ENCODE results near the gene GUCY2C. TPM values are rescaled to one million over a fixed set of nuclear protein-coding genes. Genes with fewer than 3 reads are reported as not detected.

Gene GUCY2C
- total and polyA plus RNA-seq, 2 donors (not counting 1 experiment from before 2014, with no cell fraction given), result 0.28 to 0.37 TPM

DNA sequence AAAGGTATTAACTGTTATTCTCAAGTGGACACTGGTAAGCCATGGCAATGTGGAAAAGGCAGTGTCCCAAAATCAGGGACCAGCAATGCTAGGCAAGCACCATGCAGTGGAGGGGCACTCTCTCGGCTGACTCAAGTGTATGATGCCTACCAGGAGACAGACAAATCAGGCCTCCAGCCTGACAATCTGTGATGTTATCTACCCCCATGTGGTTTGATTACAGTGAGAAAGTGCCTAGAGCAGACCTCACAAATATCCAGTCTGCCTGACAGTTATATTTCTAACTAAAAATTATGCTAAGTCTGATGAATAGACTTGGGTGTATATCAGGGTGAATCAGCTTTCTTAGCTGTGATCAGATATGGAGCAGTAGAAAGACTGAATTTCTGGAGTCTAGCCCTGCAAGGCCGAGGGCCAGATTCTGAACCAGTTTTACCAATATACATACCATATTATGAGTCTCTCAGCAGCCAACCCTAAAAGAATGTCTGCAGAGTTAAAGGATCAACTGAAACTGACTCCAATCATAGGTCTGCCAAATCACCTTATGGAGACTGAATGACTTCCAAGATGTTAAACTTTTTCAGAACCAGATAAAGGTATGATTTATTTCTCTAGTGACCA lies 132.0 kb downstream of the GUCY2C start:
- Histone ChIP-seq H3K36me3 (replicated peaks in 1 of 2; ENCODE audit: control extremely low read depth in 1 of 2, control insufficient read depth in 1 of 2, extremely low read depth in 1 of 2, insufficient read depth in 2 of 2, low read length in 1 of 2) (no peaks in the 10 kb centered on the region), H3K27ac (ENCODE audit: low read length in 2 of 2) (no peak overlapping the region), H3K4me3 (ENCODE audit: control extremely low read depth in 1 of 5, extremely low read depth in 1 of 5, insufficient read depth in 1 of 5, low read depth in 2 of 5, low read length in 4 of 5) (no peak overlapping the region), H3K4me1 (ENCODE audit: control insufficient read depth in 2 of 2, insufficient read depth in 2 of 2, low read length in 2 of 2) (peaks cover 9 to 16% of the 10 kb centered on the region in 2 donors), H3K4me2 (replicated peaks; ENCODE audit: low read depth, low read length, poor library complexity, severe bottlenecking) (no peak overlapping the region), H3K27me3 (replicated peaks in 1 of 4; ENCODE audit: control extremely low read depth in 1 of 4, control insufficient read depth in 3 of 4, insufficient read depth in 4 of 4, low read length in 3 of 4) (peaks cover 0 to 21% (median 3%) of the 10 kb centered on the region in 4 experiments), H3K9ac (ENCODE audit: low read length) (no peak overlapping the region), H3K79me2 (ENCODE audit: control insufficient read depth, insufficient read depth, low read length) (no peaks in the 10 kb centered on the region), H3K9me3 (ENCODE audit: control extremely low read depth in 1 of 3, control insufficient read depth in 2 of 3, insufficient read depth in 1 of 3, low read length in 2 of 3) (peaks cover 0 to 5% (median 0%) of the 10 kb centered on the region in 3 donors), H4K20me1 (ENCODE audit: control insufficient read depth, insufficient read depth, low read length, poor library complexity, severe bottlenecking) (no peaks in the 10 kb centered on the region), H2AFZ (ENCODE audit: insufficient read depth, low read depth, low read length, poor library complexity, severe bottlenecking) (no peak overlapping the region)
- no CpG with 5 or more reads among the region's 2 CpGs for WGBS (ENCODE audit: insufficient coverage)
- Mint-ChIP-seq H3K9me3 (ENCODE audit: insufficient read depth) (no peaks in the 10 kb centered on the region), H3K27me3 (peaks cover 21% of the 10 kb centered on the region), H3K27ac (no peak overlapping the region), H3K4me1 (peaks cover 14% of the 10 kb centered on the region), H3K4me3 (no peak overlapping the region)
- ATAC-seq (ENCODE audit: low read depth) (no peak), DNase-seq (no peak)
- no peak for TF ChIP-seq CTCF (IDR thresholded peaks at IDR 0.05)
- TF ChIP-seq EZH2 (IDR thresholded peaks at IDR 0.05; ENCODE audit: borderline replicate concordance, insufficient read depth, low read depth, low read length, poor library complexity, severe bottlenecking), result no peak
- intact Hi-C loops (cut with micrococcal nuclease), result no loop called here
- ChIA-PET POLR2A (interaction anchor here (0.7 kb wide), 1 partner anchor 283 kb away, joined by 4 read pairs; no protein-coding TSS in a partner anchor), CTCF (interaction anchor here (1.2 kb wide), 1 partner anchor 326 kb away, joined by 3 read pairs; no protein-coding TSS in a partner anchor)

DNA sequence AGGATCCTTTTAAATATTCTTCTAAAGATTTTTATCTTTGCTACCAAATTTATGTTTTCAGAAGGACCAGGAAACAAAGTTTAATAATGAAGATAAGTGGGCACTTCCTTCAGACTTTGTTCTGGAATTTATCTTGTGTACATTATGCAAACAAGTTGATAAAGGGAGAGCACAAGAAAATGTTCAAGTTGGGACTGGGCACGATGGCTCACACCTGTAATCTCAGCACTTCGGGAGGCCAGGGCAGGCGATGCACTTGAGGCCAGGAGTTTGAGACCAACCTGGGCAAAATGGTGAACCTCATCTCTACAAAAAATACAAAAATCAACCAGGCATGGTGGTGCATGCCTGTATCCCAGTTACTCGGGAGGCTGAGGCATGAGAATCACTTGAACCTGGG lies 133.4 kb downstream of the GUCY2C start:
- H3K36me3 ChIP-seq (replicated peaks in 1 of 2; ENCODE audit: control extremely low read depth in 1 of 2, control insufficient read depth in 1 of 2, extremely low read depth in 1 of 2, insufficient read depth in 2 of 2, low read length in 1 of 2), result no peaks in the 10 kb centered on the region
- H3K27ac ChIP-seq (ENCODE audit: low read length in 2 of 2), result no peak overlapping the region
- intact Hi-C loops (cut with micrococcal nuclease), result no loop called here
- ChIA-PET POLR2A (no interaction called here), CTCF (no interaction called here)
- no peak overlapping the region for H3K4me2 ChIP-seq (replicated peaks; ENCODE audit: low read depth, low read length, poor library complexity, severe bottlenecking)
- no peak overlapping the region for H3K9ac ChIP-seq (ENCODE audit: low read length)
- H3K4me1 Mint-ChIP-seq, result peaks cover 24% of the 10 kb centered on the region
- no peak overlapping the region for H3K27ac Mint-ChIP-seq
- no peak overlapping the region for H3K4me3 ChIP-seq (ENCODE audit: control extremely low read depth in 1 of 5, extremely low read depth in 1 of 5, insufficient read depth in 1 of 5, low read depth in 2 of 5, low read length in 4 of 5)
- no peaks in the 10 kb centered on the region for H3K9me3 Mint-ChIP-seq (ENCODE audit: insufficient read depth)
- TF ChIP-seq CTCF (IDR thresholded peaks at IDR 0.05) (no peak), EZH2 (IDR thresholded peaks at IDR 0.05; ENCODE audit: borderline replicate concordance, insufficient read depth, low read depth, low read length, poor library complexity, severe bottlenecking) (no peak)
- no peaks in the 10 kb centered on the region for H3K79me2 ChIP-seq (ENCODE audit: control insufficient read depth, insufficient read depth, low read length)
- 100% methylated on average over 4 of the region's 4 CpGs for WGBS (ENCODE audit: insufficient coverage)
- DNase-seq, result no peak
- peaks cover 14% of the 10 kb centered on the region for H3K27me3 Mint-ChIP-seq
- H3K9me3 ChIP-seq (ENCODE audit: control extremely low read depth in 1 of 3, control insufficient read depth in 2 of 3, insufficient read depth in 1 of 3, low read length in 2 of 3), result peaks cover 0 to 4% (median 0%) of the 10 kb centered on the region in 3 donors
- no peak overlapping the region for H3K4me3 Mint-ChIP-seq
- H4K20me1 ChIP-seq (ENCODE audit: control insufficient read depth, insufficient read depth, low read length, poor library complexity, severe bottlenecking), result no peaks in the 10 kb centered on the region
- no peak for ATAC-seq (ENCODE audit: low read depth)
- H3K27me3 ChIP-seq (replicated peaks in 1 of 4; ENCODE audit: control extremely low read depth in 1 of 4, control insufficient read depth in 3 of 4, insufficient read depth in 4 of 4, low read length in 3 of 4), result peaks cover 0 to 13% (median 1%) of the 10 kb centered on the region in 4 experiments
- peaks cover 22 to 25% of the 10 kb centered on the region in 2 donors for H3K4me1 ChIP-seq (ENCODE audit: control insufficient read depth in 2 of 2, insufficient read depth in 2 of 2, low read length in 2 of 2)
- no peak overlapping the region for H2AFZ ChIP-seq (ENCODE audit: insufficient read depth, low read depth, low read length, poor library complexity, severe bottlenecking)
